Endodermal cell (in vitro differentiated cells): ENCODE results near the gene CTNNAL1. TPM values are rescaled to one million over a fixed set of nuclear protein-coding genes. Genes with fewer than 3 reads are reported as not detected.

Experiments used
- DNase-seq: peaks from one replicate; pipeline ENCODE4 v3.0.0-alpha.2; 2017
- H3K27ac ChIP-seq: 2 replicates; pipeline ENCODE4 v1.5.1; 2013; ENCODE audit warnings: mild to moderate bottlenecking, low read depth, low read length, moderate library complexity
- H3K27me3 ChIP-seq: 2 replicates; pipeline ENCODE4 v1.6.1; 2013; ENCODE audit warnings: mild to moderate bottlenecking, low read length, moderate library complexity; ENCODE audit not compliant: insufficient read depth, control insufficient read depth, poor library complexity, severe bottlenecking
- H3K36me3 ChIP-seq: 2 replicates; pipeline ENCODE4 v1.7.0; 2013; ENCODE audit warnings: mild to moderate bottlenecking, low read length, moderate library complexity; ENCODE audit not compliant: control insufficient read depth, insufficient read depth
- H3K4me1 ChIP-seq: one replicate; pipeline ENCODE4 v1.7.0; 2013; ENCODE audit warnings: low read length; ENCODE audit not compliant: control insufficient read depth, insufficient read depth
- H3K4me3 ChIP-seq: 2 replicates; pipeline ENCODE4 v1.5.1; 2013; ENCODE audit warnings: mild to moderate bottlenecking, low read length, moderate library complexity
- H3K9ac ChIP-seq: 2 replicates; pipeline ENCODE4 v1.6.1; 2013; ENCODE audit warnings: mild to moderate bottlenecking, low read length, moderate library complexity; ENCODE audit not compliant: poor library complexity, severe bottlenecking; ENCODE audit errors: extremely low read depth
- H3K9me3 ChIP-seq: 2 replicates; pipeline ENCODE4 v1.6.1; 2013; ENCODE audit warnings: mild to moderate bottlenecking, low read length, moderate library complexity; ENCODE audit not compliant: control insufficient read depth
- H3K27ac Mint-ChIP-seq: 2 replicates; pipeline ENCODE4 v1.8.0; 2020; ENCODE audit warnings: mixed read lengths
- H3K27me3 Mint-ChIP-seq: 2 replicates; pipeline ENCODE4 v1.8.0; 2021; ENCODE audit warnings: mild to moderate bottlenecking, mixed read lengths; ENCODE audit not compliant: insufficient read depth
- H3K36me3 Mint-ChIP-seq: 2 replicates; pipeline ENCODE4 v1.8.0; 2020; ENCODE audit warnings: low read depth, mixed read lengths
- H3K4me1 Mint-ChIP-seq: 2 replicates; pipeline ENCODE4 v1.8.0; 2020; ENCODE audit warnings: mixed read lengths
- H3K4me3 Mint-ChIP-seq: 2 replicates; pipeline ENCODE4 v1.8.0; 2020; ENCODE audit warnings: mild to moderate bottlenecking, moderate library complexity, mixed read lengths
- H3K9me3 Mint-ChIP-seq: 2 replicates; pipeline ENCODE4 v1.8.0; 2020; ENCODE audit warnings: mild to moderate bottlenecking, mixed read lengths
- CTCF ChIP-seq: fragments of 200-600 bp; sonication (generic); conservative IDR thresholded peaks from 2 replicates; pipeline ENCODE4 v1.5.0; 2021; ENCODE audit warnings: antibody characterized with exemption, mild to moderate bottlenecking
- WGBS, 2 experiments: methylation state at CpG; one replicate each; pipeline versions ENCODE4 v1.1.5 to v1.1.7; 2013; ENCODE audit warnings: missing lambda C conversion rate in 2 of 2, mixed read lengths in 1 of 2; ENCODE audit not compliant: insufficient coverage in 1 of 2, insufficient read length in 1 of 2; 5-methylcytosine and 5-hydroxymethylcytosine counted together
- microRNA-seq: library from miRNA; unstranded; fragments of <30 nt; microRNA quantifications from one replicate; pipeline ENCODE4 v1.2.0, GENCODE V29; 2020; ENCODE audit warnings: borderline microRNAs expressed
- total RNA-seq, 2 donors: library from RNA; stranded (reverse); fragmentation: NEBNext Ultra II Directional in 1 of 2; extraction: Animal tissue kit (Norgen Biotek cat#: 25700) in 1 of 2; gene quantifications; 2 replicates in 1 of 2; 3 replicates in 1 of 2; pipeline ENCODE4 v1.2.1, GENCODE V29; 2021

CTNNAL1 gene
- total RNA-seq, 2 donors from 2014 or later: 80.1 to 82.1 TPM

- WGBS, 2 experiments: 100% methylated on average over 2 of the region's 2 CpGs; no CpG with 5 or more reads in 1 of the 2 experiments
- H3K36me3 ChIP-seq: peaks cover 91% of the 10 kb centered on the region
- no peak overlapping the region for H3K9ac ChIP-seq
- H3K36me3 Mint-ChIP-seq: peaks cover 66% of the 10 kb centered on the region
- no peaks in the 10 kb centered on the region for H3K4me1 ChIP-seq
- no peak overlapping the region for H3K4me3 Mint-ChIP-seq
- H3K9me3 Mint-ChIP-seq: no peaks in the 10 kb centered on the region
- H3K9me3 ChIP-seq: no peaks in the 10 kb centered on the region
- DNase-seq: no peak
- no peaks in the 10 kb centered on the region for H3K27me3 Mint-ChIP-seq
- no peak overlapping the region for H3K27ac Mint-ChIP-seq
- H3K27ac ChIP-seq: no peak overlapping the region
- no peak overlapping the region for H3K4me3 ChIP-seq
- no peaks in the 10 kb centered on the region for H3K27me3 ChIP-seq
- no peak for TF ChIP-seq CTCF
- no peaks in the 10 kb centered on the region for H3K4me1 Mint-ChIP-seq
These were observed 115.8 kb downstream of the CTNNAL1 start for GRCh38 chr9:108897324-108898096.

GRCh38 chr9:108894225-108894997 lies 118.9 kb downstream of the CTNNAL1 start:
- Mint-ChIP-seq H3K27ac (no peak overlapping the region), H3K36me3 (peaks cover 67% of the 10 kb centered on the region), H3K4me1 (no peaks in the 10 kb centered on the region), H3K27me3 (no peaks in the 10 kb centered on the region), H3K9me3 (no peaks in the 10 kb centered on the region), H3K4me3 (no peak overlapping the region)
- no peak for DNase-seq
- Histone ChIP-seq H3K27me3 (no peaks in the 10 kb centered on the region), H3K4me3 (no peak overlapping the region), H3K4me1 (no peaks in the 10 kb centered on the region), H3K36me3 (peaks cover 92% of the 10 kb centered on the region), H3K9me3 (no peaks in the 10 kb centered on the region), H3K27ac (no peak overlapping the region), H3K9ac (no peak overlapping the region)
- WGBS, 2 experiments: 93 to 98% methylated on average over 3 to 4 of the region's 4 CpGs
- TF ChIP-seq CTCF: no peak

Small RNA genes within 50 kb of the gene (microRNA-seq; reads per million reads assigned to microRNA genes)
- 41.4 reads per million, percentile 65 among the genes with 10 or more reads in this experiment for gene MIR32

Other genes with a start within 250 kb of the CTNNAL1 start
- gene ACTL7B, start 157.5 kb downstream of the CTNNAL1 start, total RNA-seq: not detected
- gene ACTL7A, start 151.2 kb downstream of the CTNNAL1 start, total RNA-seq: not detected
- 10 to 100 TPM; 32.9 to 37.1 TPM for gene ELP1, start 79.4 kb downstream of the CTNNAL1 start, total RNA-seq
- gene ABITRAM, start 79.1 kb downstream of the CTNNAL1 start, total RNA-seq: 10 to 100 TPM; 11.4 to 15.4 TPM
- 10 to 100 TPM; 42.8 to 55.0 TPM for gene TMEM245, start 106.4 kb upstream of the CTNNAL1 start, total RNA-seq
- 1 to 10 TPM; 1.5 to 1.8 TPM for gene FRRS1L, start 153.8 kb upstream of the CTNNAL1 start, total RNA-seq